KBM-7 (cell line): ENCODE measurements around the gene CD83.
"Not testable (repeated sequence)": the region's sequence is repeated elsewhere in the genome, so short reads cannot be mapped to it uniquely, and the experiment has no call there.

Experiments
- DNase-seq: peaks from one replicate; pipeline ENCODE4 v3.0.0-alpha.2; 2015
- in situ Hi-C: fragments of 300-500 bp; cut with MboI; formaldehyde crosslinking; loops from 2 replicates; pipeline ENCODE4 v1.14.3; 2020; ENCODE audit warnings: low sequenced_read_pairs, low pct_unique_long_range_greater_than_20kb, mixed read lengths

The CD83 gene

DNA sequence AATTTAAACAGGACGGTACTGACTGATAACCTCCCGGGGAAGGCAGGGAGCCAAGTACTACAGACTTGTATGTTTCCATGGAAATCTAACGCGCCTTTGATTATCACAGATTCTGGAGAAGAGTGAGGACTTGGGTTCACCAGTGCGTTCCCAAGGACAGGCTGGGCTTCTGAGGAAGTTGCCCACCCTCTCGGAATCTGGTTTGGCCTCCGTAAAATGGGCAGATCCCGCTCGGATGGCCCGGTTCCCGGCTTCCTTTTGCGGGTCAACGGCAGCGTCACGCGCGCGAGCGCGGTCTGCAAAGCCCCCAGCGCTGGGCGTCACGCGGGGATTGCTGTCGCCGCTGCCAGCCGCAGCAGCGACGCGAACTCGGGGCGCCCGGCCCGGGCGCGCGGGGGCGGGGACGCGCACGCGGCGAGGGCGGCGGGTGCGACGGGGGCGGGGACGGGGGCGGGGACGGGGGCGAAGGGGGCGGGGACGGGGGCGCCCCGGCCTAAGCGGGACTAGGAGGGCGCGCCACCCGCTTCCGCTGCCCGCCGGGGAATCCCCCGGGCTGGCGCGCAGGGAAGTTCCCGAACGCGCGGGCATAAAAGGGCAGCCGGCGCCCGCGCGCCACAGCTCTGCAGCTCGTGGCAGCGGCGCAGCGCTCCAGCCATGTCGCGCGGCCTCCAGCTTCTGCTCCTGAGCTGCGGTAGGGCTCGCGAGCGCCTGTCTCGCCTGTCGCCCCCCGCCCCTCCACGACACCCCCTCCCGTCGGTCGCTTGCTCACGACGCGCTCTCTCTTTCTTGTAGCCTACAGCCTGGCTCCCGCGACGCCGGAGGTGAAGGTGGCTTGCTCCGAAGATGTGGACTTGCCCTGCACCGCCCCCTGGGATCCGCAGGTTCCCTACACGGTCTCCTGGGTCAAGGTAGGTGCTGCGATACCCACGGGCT is at the start of gene CD83:
TSS of gene CD83 (plus strand) at position 615 of the 933 bp plus-strand sequence. CDS start at position 655, 40 bp downstream.
- in situ Hi-C loops = no loop called here
- peak; percentile 66 for DNase-seq

DNA sequence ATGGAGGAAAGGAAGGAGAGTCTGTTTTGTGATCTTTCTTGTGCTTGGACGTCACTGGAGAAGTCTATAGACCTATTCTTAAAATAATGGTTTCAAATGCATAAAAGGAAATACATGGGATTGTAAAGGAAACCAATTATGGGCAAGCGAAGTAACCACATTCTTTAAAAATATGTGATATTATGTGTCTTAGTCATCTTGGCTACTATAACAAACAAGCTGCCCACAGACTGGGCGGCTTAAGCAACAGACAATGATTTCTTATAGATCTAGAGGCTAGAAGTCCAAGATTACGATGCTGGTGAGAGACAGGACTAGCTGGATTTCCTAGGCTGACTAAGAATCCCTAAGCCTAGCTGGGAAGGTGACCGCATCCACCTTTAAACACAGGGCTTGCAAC is 49.4 kb upstream of the CD83 start:
- in situ Hi-C loops = no loop called here
- no peak for DNase-seq

DNA sequence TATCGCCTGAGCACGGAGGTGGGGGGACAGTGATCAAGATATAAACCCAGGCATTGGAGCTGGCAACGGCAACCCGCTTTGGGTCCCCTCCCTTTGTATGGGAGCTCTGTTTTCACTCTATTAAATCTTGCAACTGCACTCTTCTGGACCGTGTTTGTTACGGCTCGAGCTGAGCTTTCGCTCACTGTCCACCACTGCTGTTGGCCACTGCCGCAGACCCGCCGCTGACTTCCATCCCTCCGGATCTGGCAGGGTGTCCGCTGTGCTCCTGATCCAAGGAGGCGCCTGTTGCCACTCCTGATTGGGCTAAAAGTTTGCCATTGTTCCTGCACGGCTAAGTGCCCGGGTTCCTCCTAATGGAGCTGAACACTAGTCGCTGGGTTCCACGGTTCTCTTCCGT is 48.9 kb upstream of the CD83 start:
- DNase-seq = no peak
- in situ Hi-C loops = no loop called here

GRCh38 chr6:14070457-14070856 is 47.1 kb upstream of the CD83 start:
- no peak for DNase-seq
- in situ Hi-C loops = no loop called here

DNA sequence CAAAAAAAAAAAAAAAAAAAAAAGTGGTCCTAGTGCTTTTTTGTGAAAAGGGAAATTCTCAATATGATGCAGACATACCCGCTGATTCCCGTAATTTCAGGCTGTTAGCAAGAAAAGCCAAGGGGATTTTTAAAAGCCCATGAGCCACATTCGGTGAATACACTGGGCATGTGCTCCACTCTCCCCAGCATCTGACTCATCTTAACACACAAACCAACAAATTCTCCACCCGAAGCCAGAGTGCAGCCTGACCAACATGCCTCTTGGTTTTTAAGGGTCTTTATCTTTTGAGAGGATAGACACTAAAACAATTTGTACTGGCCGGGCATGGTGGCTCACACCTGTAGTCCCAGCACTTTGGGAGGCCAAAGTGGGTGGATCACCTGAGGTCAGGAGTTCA is 45.5 kb upstream of the CD83 start:
- no peak for DNase-seq
- in situ Hi-C loops = no loop called here

- peak; percentile 18 for DNase-seq
- in situ Hi-C loops = not testable (repeated sequence)
Observed at GRCh38 chr6:14073561-14074354, 43.8 kb upstream of the CD83 start.

DNA sequence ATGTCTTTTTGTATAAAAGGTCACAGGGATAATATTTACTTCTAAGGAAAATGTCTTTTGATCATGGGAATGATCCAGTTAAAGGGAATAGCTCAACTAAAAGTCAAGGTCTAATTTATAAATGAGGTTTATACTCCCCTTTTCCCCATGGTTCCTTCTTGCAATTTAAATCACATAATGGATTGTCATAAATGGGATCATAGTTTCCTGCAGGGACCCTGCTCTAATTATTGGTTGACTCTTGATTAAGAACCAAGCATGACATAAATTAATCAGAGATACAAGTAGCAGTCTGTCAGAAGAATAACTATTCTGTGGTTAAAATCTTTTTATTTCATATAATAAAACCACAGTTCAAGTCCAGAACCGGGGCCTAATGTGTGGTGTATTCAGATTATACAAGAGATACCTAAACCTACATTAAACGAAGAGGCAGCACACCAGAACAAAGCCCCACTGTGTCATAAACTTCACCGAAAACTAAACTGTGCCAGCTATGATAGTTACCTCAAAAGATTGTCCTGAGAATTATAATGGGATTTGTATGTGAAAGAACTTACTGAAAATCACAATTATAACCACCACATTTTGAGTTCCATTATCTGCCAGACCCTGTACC is 43.0 kb upstream of the CD83 start:
- no peak for DNase-seq
- in situ Hi-C loops = no loop called here

DNA sequence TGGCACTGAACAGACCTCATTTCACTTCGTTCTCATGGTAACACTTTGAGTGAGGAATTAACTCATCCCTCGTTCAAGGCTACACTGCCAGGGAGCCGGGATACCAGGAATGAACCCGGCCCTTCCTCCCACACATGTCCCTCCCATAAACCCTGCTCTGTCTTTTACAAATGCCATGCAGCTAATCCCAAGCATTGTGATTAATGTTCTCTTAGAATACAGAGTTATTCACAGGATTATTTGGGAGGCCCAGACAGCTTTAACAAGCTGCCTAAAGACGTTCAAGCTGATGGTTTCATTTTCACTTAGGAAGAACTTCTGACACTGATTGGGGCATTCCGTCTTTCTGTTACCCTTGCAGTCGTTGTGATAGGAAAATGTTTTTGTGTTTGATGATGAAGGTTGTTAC is 42.5 kb upstream of the CD83 start:
- in situ Hi-C loops = no loop called here
- DNase-seq = no peak

- in situ Hi-C loops = no loop called here
- DNase-seq = no peak
Observed at GRCh38 chr6:14077193-14077867, 40.2 kb upstream of the CD83 start.

- DNase-seq = no peak
- in situ Hi-C loops = no loop called here
Observed at GRCh38 chr6:14079433-14079832, 38.1 kb upstream of the CD83 start.

GRCh38 chr6:14079971-14080370 is 37.6 kb upstream of the CD83 start:
- in situ Hi-C loops = no loop called here
- no peak for DNase-seq

GRCh38 chr6:14081126-14081525 is 36.4 kb upstream of the CD83 start:
- DNase-seq = no peak
- in situ Hi-C loops = no loop called here

GRCh38 chr6:14082771-14083170 is 34.8 kb upstream of the CD83 start:
- no peak for DNase-seq
- in situ Hi-C loops = no loop called here

- DNase-seq = no peak
- in situ Hi-C loops = no loop called here
Observed at GRCh38 chr6:14083262-14083661, 34.3 kb upstream of the CD83 start.

DNA sequence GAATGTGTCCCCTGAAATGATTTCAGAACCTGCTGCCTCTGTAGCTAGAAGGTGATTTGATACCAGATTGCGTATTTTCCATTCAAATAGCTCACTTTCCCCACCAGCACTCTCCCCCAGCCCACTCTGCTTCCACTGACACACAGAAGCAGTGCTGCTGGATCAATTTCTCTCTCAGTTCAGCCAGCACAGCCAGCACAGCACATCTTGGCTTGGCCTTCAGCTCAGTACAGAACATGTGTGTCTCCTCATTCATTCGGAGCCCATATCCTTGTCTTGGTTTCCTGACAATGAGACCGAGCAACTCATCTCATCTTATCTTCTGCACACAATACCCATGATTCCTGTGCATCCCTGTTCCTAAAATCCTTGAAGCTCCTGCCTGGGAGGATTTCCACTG is 33.8 kb upstream of the CD83 start:
- in situ Hi-C loops = no loop called here
- no peak for DNase-seq

- DNase-seq = no peak
- in situ Hi-C loops = no loop called here
Observed at GRCh38 chr6:14084388-14084787, 33.2 kb upstream of the CD83 start.

DNA sequence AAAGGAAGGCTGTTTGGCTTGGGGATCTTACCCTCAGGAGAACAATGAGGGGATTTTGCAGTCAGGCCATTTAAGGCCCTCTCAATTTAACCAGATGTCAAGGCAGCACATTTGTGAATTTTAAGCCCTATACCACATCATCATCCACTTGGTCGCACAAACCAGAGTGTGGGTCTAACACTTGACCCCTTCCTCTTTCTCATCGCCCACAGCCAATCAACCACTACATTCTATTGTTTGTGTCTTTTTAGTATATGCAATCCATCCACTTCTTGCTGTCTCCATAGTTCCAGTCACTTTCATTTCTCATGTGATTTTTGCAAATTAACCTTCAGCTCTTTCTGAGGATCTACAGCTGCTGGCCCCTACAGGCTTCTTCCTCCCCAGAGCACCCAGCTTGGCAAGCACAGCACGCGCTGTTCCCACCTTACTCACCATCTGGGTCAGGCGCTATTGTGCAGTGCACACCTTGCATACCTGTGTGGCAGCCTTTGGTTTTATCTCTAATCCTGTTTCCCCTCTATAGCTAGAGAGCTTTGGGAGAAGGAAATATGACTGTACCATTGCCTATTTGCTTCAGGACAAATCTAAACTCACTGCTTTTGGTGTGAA is 32.3 kb upstream of the CD83 start:
- no peak for DNase-seq
- in situ Hi-C loops = no loop called here

- in situ Hi-C loops = no loop called here
- DNase-seq = no peak
Observed at GRCh38 chr6:14086701-14087100, 30.9 kb upstream of the CD83 start.

DNA sequence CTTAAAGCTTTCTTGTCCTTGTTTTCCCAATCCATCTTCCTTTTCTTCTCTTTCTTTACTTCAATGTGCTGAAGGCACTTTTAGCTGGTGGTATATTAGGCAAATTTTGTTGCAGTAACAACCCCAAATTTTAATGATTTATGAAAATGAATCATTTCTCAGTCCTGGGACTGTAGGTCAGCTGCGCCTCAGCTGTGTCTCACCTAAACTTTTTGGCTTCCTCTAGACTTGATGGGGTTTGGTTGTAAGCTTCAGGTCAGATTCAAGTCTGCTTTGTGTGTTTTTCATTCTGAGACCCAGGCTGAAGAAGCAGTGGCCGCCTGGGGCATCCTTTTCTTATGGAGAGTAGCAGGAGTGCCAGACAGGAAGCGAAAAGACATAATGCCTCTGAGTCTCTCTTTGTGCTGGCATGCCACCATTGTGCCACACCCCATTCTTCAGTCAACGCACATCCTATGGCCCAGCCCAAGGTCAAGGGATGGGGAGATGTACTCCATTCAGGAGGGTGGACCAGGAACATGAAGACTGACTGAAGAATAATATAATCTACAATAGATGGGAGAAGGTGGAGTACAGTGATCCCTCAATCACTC is 28.9 kb upstream of the CD83 start:
- in situ Hi-C loops = no loop called here
- DNase-seq = no peak
